SK-N-SH (cell line): Measurements from ENCODE around the gene USP14.

ENCODE experiments used
- CTCF ChIP-seq: fragments of 200-600 bp; sonication (generic); IDR thresholded peaks from 2 replicates; pipeline ENCODE4 v1.6.1; 2017; ENCODE audit warnings: antibody characterized with exemption, mild to moderate bottlenecking, moderate library complexity
- RCOR1 ChIP-seq: fragments of 150-350 bp; IDR thresholded peaks from 2 replicates; pipeline ENCODE4 v1.6.1; 2017; ENCODE audit warnings: antibody characterized with exemption, low read length
- REST ChIP-seq: IDR thresholded peaks from 2 replicates; pipeline ENCODE4 v1.6.1; 2012; ENCODE audit warnings: mild to moderate bottlenecking, low read depth, low read length, moderate library complexity
- SMC3 ChIP-seq: IDR thresholded peaks from 2 replicates; pipeline ENCODE4 v1.6.1; 2012; ENCODE audit warnings: low read depth, low read length, improper control_type of control experiment
- USF2 ChIP-seq: fragments of 150-350 bp; IDR thresholded peaks from 2 replicates; pipeline ENCODE4 v1.6.1; 2017; ENCODE audit warnings: antibody characterized with exemption, low read length, low read depth, borderline replicate concordance

DNA sequence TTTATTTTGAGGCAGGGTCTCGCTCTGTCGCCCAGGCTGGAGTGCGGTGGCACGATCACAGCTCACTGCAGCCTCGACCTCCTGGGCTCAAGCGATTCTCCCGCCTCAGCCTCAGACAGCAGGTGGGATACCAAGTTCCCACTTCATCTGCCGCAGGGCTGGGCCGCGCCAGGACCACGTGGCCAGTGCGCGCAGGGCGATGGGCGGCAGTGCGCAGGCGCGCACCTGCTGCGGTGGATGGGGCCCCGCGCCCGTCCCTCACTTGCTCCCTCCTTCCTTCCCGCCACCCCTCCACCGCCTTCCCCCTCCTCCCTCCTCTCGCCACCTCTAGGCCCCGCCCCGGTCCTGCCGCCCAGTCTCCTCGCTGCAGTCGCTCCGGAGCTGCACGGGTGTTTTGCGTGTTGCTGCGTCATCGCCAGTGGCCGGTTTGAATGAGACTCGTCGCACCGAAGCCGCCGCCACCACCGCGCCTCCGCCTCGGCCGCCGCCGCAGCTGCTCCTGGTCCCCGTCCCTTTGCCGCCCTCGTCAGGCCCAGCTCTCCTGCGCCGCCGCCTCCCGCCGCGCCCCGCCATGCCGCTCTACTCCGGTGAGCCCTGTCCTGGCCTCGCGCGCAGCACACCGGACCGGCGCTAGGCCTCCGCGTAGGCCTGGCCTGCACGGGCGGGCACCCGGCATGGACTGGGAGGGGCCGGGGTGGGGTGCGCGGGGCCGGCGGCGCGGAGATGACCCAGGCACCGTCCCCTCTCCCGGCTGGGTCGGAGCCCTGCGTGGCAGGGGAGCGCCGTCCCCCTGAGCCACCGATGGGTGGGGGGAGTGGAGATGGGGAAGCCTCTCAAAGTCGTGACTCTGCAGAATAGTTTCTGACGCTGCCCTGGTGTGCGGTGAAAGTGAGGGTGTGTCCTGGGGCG, at the start of gene USP14:
- TF ChIP-seq CTCF (no peak), USF2 (no peak; the same call in 1 of the 2 replicates), REST (no peak), RCOR1 (no peak), SMC3 (no peak)
